Inferior parietal cortex (tissue), 1 donor: ENCODE results near the gene TFB2M.
A peak's percentile ranks its signal among the peaks of the same experiment; 100 is the strongest.
"Not testable (repeated sequence)": the region's sequence is repeated elsewhere in the genome, so short reads cannot be mapped to it uniquely, and the experiment has no call there.

ENCODE experiments used
- DNase-seq: peaks from one replicate; pipeline ENCODE4 v3.0.0-alpha.2; 2016; ENCODE audit errors: extremely low spot score

TFB2M gene, protein sequence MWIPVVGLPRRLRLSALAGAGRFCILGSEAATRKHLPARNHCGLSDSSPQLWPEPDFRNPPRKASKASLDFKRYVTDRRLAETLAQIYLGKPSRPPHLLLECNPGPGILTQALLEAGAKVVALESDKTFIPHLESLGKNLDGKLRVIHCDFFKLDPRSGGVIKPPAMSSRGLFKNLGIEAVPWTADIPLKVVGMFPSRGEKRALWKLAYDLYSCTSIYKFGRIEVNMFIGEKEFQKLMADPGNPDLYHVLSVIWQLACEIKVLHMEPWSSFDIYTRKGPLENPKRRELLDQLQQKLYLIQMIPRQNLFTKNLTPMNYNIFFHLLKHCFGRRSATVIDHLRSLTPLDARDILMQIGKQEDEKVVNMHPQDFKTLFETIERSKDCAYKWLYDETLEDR

DNA sequence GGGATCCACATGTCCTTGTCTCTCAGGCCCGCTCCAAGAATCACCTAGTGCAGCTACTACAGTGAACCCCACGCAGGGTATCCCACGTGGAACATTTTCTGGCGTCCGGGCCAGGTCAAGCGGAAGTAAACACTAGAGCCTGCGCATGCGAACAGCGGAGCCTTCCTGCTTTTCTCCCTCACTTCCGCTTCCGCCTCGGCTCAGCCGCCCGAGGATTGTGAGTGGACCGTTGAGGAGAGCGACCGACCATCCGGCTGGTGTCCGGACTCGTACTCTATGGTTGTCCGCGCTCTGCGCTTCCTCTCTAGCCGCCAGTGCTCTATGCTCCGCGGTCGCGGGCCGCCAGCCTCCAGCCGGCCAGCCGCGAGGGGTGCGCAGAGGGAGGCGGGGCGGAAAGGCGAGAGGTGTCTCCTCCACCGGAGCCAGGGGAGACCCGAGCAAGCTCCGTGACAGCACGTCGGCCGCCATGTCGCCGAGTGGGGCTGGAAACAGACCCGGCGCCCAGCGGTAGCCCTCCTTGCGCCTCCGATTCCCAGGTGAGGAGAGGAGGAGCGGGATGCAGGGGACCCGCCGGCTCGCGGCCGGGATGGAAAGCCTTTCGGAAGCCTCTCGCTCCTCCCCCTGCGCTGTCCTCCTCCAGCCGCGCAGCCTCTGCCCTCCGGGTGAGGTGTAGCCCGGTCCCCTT, at the start of gene TFB2M, which contains the start of gene CNST:
Gene TFB2M (minus strand): TSS at position 134 of the 685 bp plus-strand sequence. CDS start 123 bp downstream, at position 11.
Gene CNST (plus strand): TSS at position 329 of the 685 bp plus-strand sequence. CDS start 25,107 bp downstream, outside the sequence.
- DNase-seq = peak; percentile 100

DNA sequence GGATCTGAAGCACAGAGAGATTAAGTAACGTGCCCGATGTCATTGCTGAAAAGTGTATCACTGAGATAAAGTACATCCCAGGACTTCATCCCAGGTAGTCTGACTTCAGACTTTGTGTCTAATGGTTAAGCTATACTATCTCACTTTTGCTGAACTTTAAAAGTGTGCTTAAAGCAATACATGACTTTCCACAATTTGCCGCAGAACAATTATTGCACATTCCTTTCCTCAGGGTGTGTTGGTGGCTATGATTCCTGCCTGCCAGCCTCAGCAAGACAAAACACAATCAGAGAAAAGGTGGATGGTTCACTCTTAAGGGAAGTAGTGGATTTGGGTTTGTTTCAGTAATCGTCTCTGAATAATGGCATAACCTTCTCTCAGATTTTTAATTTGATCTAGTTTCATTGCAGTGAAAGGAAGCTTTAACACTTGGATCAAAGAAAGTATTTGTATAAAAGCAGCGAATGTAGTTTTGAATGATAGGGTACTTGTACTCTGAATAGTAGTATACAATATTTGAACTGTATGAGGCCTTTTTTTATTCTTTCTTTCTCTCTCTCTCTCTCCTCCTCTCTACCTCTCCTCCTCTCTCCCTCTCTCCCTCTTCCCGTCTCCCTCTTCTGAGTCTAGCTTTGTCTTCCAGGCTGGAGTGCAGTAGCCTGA, 47.2 kb upstream of the TFB2M start:
- DNase-seq = no peak

DNA sequence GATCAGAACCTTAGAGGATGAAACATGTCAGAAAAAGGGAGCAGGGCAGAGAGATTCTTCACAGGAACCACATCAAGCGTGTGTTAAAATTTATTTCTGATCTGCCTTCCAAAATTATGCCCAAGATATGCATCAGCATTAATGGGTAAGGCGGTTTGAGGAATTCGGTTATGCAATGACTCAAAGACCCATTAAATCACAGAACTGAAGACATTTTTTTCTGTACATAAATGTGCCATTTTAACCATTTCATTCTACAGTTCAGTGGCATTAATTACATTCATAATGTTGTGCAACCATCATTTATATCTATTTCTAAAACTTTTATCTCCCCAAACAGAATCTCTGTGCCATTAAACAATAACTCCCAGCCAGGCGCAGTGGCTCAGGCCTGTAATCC, 43.6 kb upstream of the TFB2M start:
- DNase-seq = no peak

DNA sequence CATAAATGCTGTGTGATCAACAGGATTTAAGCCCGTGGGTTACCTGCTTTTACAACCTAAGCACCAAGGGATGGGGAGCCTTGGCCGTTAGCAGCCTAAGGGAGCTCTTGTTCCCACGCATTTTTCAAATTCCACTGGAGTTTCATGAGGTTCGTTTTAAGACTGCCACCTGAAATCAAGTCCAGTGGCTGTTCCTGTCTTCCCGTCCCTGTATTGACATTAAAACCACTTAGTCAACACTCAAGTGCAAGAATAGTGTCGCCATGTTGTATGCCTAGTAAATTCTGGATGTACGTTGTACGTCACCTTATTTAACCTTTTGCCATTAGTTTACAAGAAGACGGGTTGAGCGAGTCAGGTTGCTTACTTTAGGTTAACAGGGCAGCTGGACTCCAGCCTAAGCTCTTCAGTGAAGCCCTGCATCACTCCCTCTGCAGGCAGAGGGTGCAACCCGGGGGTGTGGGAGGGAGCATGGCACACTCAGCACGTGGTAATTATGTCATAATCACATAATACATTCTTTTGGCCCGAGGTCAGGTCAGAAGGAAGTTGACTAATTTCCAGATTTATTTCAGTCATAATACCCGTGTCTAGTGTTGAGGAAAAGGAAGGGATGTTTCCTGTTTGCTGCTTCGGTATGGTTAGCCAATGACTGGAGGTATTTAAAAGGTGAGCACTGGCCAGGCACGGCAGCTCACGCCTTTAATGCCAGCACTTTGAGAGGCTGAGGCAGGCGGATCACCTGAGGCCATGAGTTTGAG, 42.7 kb upstream of the TFB2M start:
- no peak for DNase-seq

DNA sequence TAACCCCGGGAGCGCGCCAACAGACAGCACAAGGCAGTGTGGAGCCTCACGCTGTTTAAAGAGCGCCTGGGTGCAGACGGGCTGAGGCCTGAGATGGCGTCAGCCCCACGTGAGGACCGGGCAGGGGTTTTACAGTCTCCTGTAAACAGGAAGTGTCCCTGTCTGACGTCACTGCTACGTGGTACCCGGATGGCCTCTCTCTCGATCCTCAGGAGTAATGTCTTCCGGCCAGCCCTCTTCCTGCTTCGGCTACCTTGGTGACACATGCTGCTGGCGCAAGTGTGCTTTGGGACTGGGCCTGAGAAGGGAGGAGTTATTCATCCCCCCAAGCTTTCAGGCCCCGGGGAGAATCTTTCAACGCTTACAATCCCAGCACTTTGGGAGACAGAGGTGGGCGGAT, 41.4 kb upstream of the TFB2M start:
- DNase-seq = no peak

DNA sequence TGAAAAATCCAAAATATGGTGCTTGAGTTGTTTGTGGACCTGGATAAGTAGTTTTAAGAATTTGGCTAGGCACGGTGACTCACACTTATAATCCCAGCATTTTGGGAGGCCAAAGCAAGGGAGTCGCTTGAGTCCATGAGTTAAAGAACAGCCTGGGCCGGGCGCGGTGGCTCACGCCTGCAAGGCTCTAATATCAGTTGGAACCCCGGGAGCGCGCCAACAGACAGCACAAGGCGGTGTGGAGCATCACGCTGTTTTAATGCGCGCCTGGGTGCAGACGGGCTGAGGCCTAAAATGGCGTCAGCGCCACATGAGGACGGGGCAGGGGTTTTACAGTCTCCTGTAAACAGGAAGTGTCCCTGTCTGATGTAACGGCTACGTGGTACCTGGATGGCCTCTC, 39.2 kb upstream of the TFB2M start:
- not testable (repeated sequence) for DNase-seq

DNA sequence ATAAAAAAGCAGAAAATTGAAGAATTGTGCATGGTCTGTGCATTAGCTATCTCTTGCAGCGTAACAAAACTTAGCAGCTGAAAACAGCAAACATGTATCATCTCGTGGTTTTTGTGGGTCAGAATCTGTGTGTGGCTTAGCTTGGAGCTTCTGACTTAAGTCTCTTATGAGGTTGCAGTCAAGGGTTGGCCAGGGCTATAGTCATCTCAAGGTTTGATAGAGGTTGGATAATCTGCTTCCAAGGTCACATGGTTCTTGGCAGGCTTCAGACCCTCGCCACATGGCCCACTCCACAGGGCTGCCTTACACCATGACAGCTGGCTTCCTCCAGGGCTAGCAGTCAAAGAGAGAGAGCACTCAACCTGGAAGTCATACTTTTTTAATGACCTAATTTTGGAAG, 36.1 kb upstream of the TFB2M start:
- DNase-seq = no peak

DNA sequence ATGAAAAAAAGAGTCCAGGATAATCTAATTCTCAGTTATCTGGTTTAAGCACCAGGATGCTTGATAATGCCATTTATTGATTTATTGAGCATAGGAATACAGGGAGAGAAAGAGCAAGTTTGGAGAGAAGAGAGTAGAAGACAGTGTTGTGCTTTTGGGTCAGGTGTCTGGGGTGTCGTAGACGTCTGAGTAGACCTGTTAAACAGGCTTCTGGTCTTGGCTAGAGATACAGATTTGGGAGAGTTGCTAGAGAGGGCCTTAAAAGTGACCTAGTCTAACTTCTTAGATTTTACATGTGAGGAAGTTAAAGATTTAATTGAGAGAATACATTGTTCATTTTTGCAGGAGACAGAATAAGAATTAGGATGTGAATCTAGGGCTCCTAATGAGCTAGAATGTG, 34.5 kb upstream of the TFB2M start:
- DNase-seq = no peak

DNA sequence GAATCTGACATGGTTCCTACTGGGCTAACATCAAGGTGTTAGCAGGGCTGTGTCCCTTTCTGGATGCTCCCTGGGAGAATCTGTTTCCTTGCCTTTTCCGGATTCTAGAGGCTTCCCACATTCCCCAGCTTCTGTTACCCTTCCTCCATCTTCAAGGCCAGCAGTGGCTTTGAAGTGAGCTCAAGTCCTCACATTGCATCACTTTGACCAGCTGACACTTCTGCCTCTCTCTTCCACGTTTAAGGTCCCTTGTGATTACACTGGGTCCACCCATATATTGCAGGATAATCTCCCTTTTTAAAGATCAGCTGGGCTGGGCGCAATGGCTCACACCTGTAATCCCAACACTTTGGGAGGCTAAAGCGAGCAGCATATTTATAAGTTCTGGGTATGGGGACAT, 33.3 kb upstream of the TFB2M start:
- DNase-seq = no peak

DNA sequence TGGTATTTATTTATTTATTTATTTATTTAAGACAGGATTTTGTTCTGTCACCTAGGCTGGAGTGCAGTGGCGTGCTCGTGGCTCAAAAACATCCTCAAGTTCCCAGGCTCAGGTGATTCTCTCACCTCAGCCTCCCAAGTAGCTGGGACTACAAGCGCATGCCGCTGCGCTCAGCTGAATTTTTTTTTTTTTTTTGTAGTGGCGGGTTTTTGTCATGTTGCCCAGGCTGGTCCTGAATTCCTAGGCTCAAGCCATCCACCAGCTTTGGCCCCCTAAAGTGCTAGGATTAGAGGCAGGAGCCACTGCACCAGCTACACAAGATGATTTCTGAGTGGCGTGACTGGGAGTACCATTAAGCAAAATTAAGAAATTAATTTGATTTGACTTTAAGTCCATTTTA, 31.9 kb upstream of the TFB2M start:
- no peak for DNase-seq

DNA sequence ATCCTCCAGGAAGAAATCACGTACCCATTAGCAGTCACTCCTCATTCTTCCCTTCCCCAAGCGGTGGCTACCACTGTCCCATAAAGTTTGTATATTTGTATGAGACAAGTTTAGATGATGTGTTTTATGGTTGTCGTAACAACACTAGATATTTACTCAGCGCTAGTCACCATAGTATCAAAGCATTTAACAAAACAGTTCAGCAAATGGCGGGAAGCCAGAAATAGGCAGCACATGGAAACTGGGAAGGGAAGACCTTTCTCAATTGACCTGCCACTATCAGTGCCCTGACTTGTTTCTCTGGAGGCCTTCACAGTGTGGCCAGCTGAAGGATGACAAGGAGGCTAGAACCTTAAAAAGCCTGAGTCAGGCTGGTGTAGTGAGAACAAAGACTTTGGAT, 31.3 kb upstream of the TFB2M start:
- DNase-seq = no peak

DNA sequence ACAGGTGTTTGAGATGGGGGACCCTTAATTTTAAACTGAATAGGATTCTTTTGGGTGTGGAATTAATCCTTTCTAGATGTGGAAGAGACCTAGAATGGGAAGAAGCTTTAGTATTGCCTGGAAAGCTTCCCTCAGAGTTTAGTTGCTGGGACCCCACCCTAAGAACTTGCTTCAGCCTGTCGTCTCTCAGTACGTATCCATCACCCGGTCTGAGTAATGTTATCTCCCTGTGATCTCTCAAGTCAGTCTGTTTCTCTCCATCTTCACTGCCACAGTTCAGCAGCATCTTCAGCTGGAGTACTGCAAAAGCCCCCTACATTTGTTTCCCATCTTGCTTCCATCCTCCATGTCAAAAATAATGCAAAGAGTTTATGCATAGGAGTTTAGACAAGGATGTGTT, 29.1 kb upstream of the TFB2M start:
- DNase-seq = no peak

DNA sequence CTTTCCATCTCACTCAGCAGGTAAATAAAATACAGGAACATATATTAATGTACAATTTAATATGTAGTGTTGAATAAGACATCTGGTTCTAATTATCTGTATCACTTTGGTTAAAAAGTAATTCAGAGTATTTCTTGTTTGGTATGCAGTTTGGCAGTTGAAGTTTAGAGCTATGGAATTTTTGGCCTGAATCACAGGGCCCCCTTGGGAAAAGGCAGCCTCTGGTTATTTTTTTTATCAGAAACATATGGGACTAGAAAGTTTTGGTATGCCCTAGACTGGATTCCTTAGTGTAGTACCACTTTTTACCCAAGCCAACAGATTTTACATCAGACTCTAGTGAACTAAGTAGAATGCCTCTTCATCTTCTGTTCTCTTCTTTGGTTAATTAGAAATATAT, 26.6 kb upstream of the TFB2M start:
- DNase-seq = no peak

DNA sequence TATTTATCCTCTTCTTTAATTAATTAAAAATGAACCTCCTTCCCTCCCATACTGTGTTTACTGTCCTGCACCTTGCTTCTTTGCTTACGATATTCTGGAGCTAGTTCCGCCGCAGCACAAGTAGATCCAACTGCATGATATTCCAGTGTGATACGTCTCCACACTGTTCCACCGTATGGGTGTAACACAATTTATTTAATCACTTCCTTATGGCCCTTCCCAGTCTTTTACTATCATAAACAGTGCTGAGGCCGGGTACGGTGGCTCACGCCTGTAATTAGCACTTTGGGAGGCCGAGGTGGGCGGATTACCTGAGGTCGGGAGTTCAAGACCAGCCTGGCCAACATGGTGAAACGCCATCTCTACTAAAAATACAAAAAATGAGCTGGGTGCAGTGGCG, 25.9 kb upstream of the TFB2M start:
- DNase-seq = no peak

DNA sequence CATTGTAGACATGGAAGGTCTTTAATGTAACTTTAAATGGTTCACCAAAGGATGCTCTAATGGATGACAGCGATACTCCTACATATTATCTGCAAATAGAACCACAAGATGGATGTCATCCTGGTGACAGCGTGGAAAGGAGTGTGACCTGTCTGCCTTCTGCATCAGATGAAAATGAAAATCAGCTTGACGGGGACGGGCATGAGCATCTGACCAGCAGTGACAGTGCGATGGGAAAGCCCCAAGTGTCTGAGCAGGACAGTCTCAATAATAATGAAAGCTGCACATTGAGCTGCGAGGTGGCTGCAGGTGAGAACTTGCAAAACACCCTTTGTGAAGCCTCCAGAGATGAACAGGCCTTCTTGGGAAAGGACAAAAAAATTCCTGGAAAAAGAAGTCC, 25.4 kb upstream of the TFB2M start:
- DNase-seq = no peak

DNA sequence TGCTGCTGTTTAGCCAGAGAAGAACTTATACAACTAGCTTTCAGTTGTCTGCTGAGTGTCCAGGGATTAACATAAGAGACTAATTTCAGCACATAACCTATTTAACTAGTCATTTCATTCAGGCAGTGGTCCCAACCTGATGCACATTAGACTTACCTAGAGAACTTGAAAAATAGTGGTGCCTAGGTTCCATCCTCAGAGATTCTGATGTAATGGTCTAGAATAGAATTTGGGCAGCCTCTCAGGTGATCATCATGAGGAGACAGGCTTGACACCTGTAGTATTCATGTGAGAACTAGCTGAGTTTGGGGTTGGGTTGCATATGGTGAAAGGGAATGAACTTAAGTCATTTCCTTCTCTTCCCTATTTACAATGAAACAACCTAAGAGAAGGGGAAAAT, 25.0 kb upstream of the TFB2M start:
- no peak for DNase-seq

DNA sequence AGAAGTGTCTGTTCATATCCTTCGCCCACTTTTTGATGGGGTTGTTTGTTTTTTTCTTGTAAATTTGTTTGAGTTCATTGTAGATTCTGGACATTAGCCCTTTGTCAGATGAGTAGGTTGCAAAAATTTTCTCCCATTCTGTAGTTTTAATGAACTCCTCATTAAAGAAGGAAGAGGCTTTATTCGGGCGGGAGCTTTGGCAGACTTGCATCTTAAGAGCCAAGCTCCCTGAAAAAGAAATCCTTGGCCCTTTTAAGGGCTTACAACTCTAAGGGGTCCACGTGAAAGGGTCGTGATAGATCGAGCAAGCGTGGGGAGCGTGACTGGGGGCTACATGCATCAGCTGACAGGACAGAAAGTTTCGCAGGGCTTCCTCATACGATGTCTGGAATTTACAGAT, 23.9 kb upstream of the TFB2M start:
- not testable (repeated sequence) for DNase-seq

DNA sequence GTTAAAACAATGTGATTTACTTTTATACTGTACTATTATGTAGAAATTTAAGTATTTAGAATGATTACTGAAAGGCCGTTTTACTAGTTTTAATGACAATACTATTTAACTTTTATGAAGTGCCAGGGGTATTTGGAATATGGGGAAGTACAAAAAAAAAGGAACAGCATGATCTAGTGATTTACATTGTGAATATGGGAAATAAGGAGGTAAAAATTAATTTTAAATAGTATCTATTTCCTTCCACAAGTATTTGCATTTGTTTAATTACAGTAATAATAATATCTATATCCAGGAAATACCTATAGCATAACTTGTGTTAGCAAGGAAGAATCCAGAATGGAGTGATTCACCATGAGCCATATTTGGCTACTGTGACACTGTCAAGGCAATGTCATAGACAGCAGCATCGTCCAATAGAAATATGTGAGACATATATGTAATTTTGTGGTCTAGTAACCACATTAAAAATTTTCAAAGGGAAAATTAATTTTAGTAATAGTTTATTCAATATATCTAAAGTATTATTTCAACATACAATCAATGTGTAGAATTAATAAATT, 22.2 kb upstream of the TFB2M start:
- no peak for DNase-seq

DNA sequence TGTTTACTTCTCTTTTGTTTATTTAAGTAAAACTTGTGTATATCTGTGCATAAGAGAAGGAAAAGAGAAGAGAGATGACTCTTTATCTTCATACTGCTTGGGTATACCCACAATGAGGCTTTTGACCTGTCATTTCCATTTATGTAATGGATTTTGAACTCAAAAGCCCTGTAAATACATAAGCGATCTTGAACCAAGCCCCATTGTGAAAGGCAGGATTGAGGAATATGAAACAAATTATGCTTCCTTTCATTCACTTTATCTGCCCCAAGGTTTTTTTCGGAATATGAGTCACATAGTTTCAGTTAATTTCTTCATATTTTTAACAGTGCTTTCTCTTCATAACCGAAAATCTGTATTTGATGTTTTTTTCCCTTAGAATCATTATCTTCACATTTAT, 21.5 kb upstream of the TFB2M start:
- DNase-seq = no peak

DNA sequence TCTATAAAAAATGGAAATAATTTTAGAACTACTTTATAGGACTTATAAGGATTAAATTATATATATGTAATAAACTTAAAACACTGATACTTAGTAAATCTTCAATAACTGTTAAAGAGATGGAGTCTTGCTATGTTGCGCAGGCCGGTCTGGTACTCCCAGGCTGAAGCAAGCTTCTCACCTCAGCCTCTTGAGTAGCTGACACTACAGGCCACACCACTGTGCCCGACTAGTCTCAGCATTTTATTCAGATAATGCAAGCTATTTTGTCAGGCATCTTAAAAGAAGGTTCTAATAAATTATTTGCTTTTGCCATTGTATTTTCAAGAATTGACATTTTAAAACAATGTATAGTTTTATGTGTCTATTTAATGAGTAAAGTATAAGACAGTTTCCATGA, 21.0 kb upstream of the TFB2M start:
- DNase-seq = no peak

DNA sequence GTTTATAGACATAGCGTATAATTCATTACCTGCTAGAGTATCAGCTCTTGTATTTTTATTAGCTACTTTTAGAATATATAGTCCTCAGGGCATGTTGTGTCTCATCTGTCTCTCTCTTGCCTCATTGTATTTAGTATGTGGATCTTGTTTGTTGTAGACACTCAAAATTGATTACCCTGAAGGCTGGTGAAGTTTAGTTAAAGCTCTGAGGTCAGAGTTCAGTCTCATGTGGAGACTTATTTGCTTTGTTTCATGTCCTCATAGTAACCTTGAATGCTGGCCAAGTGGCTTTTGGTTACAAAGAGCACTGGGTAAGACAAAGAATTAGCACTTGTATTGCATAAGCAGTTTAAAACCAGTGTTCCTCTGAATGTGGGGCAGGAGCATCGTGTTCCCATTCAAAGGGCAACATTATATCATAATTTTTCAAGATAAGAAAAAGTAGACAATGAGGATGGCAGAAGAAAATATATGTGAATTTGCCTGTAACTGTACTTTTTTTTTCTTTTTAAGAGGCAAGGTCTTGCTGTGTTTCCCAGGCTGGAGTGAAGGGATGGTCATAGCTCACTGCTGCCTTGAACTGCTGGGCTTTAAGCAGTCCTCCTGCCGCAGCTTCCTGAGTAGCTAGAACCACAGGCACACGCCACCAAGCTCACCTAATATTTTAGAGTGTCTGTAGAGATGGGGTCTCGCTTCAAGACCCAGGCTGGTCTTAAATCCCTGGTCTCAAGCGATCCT, 17.6 kb upstream of the TFB2M start:
- DNase-seq = no peak
